Thyroid gland (tissue), 4 donors: ENCODE results near the gene AFF4.

ENCODE experiments used
- CTCF ChIP-seq, 6 experiments: fragments of 200-600 bp in 3 of 6; fragments of 450-650 bp in 3 of 6; sonication (generic) in 3 of 6; IDR thresholded peaks; one replicate each; pipeline ENCODE4 v1.5.1; 2016 to 2019; ENCODE audit warnings: antibody characterized with exemption in 6 of 6, mild to moderate bottlenecking in 2 of 6, inconsistent platforms in 1 of 6, moderate library complexity in 1 of 6
- POLR2A ChIP-seq, 2 donors: fragments of 450-650 bp; IDR thresholded peaks; one replicate each; pipeline ENCODE4 v1.6.1; 2017; ENCODE audit warnings: antibody characterized with exemption in 2 of 2, mild to moderate bottlenecking in 2 of 2, moderate library complexity in 1 of 2

GRCh38 chr5:132909702-132910101, 53.7 kb downstream of the AFF4 start:
- TF ChIP-seq POLR2A (IDR thresholded peaks at IDR 0.05) (no peak), CTCF (IDR thresholded peaks at IDR 0.05) (no peak)
